Fibroblast of villous mesenchyme (primary cell): ENCODE measurements around the gene YRDC. TPM values are rescaled to one million over a fixed set of nuclear protein-coding genes. Genes with fewer than 3 reads are reported as not detected.
A peak's percentile ranks its signal among the peaks of the same experiment; 100 is the strongest.

Source experiments
- DNase-seq: peaks from one replicate; pipeline ENCODE4 v3.0.0-alpha.2; 2010; ENCODE audit warnings: low read depth
- H3K4me3 ChIP-seq: 2 replicates; pipeline ENCODE4 v1.5.1; 2011; ENCODE audit warnings: low read depth, mild to moderate bottlenecking, low read length
- CTCF ChIP-seq: IDR thresholded peaks from 2 replicates; pipeline ENCODE4 v1.5.1; 2012; ENCODE audit warnings: low read depth, mild to moderate bottlenecking, low read length; ENCODE audit not compliant: insufficient read depth
- total RNA-seq: library from RNA; depleted of rRNA; stranded (reverse); fragments of >200 nt; gene quantifications from 2 replicates; pipeline ENCODE4 v1.2.3, GENCODE V29; 2012

The YRDC gene
- 11.9 and 15.5 TPM in 2 replicates for total RNA-seq

GRCh38 chr1:37807555-37808368 is at the start of gene YRDC, which contains the start of gene C1orf122:
Gene YRDC (minus strand): TSS chr1:37808208. CDS start chr1:37808180, 28 bp downstream.
Gene C1orf122 (plus strand): TSS chr1:37807790. CDS start chr1:37808405, 615 bp downstream.
- DNase-seq: peak; percentile 94
- TF ChIP-seq CTCF: no peak
- H3K4me3 ChIP-seq: peak within 1 kb of the TSS; percentile 85

GRCh38 chr1:37854406-37854805 is 46.4 kb upstream of the YRDC start:
- DNase-seq: no peak
- TF ChIP-seq CTCF: no peak

GRCh38 chr1:37853157-37853556 is 45.1 kb upstream of the YRDC start:
- no peak for DNase-seq
- H3K4me3 ChIP-seq: no peak overlapping the region
- no peak for TF ChIP-seq CTCF

More at GRCh38 chr1:37854406-37854805, 46.4 kb upstream of the YRDC start:
- H3K4me3 ChIP-seq: no peak overlapping the region

GRCh38 chr1:37851782-37852210 is 43.8 kb upstream of the YRDC start:
- no peak for DNase-seq
- no peak for TF ChIP-seq CTCF
- no peak overlapping the region for H3K4me3 ChIP-seq

GRCh38 chr1:37851262-37851661 is 43.3 kb upstream of the YRDC start:
- no peak for TF ChIP-seq CTCF
- H3K4me3 ChIP-seq: no peak overlapping the region
- DNase-seq: no peak

- no peak for TF ChIP-seq CTCF
- DNase-seq: peak; percentile 25
Observed at GRCh38 chr1:37850352-37850955, 42.4 kb upstream of the YRDC start.

More at GRCh38 chr1:37850352-37850955, 42.4 kb upstream of the YRDC start:
- no peak overlapping the region for H3K4me3 ChIP-seq
